Measurements from ENCODE around the gene SCTR. TPM values are rescaled to one million over a fixed set of nuclear protein-coding genes. Genes with fewer than 3 reads are reported as not detected.
A peak's percentile ranks its signal among the peaks of the same experiment; 100 is the strongest.

Gene SCTR
- not detected for polyA plus RNA-seq

GRCh38 chr2:119523952-119524694 is at the start of gene SCTR:
Gene SCTR, minus strand, starts transcription at chr2:119524483. Its CDS starts 257 bp downstream, at chr2:119524226.
- H3K4me3 Mint-ChIP-seq, result no peak within 1 kb of the TSS

GRCh38 chr2:119567292-119567691 is 43.0 kb upstream of the SCTR start:
- H3K9me3 Mint-ChIP-seq, result peaks cover 0 to 2% (median 0%) of the 10 kb centered on the region in 6 donors
- H3K4me1 Mint-ChIP-seq, result no peaks in the 10 kb centered on the region
- no peak for DNase-seq
- peaks cover 2 to 4% (median 3%) of the 10 kb centered on the region in 3 donors for H3K27me3 Mint-ChIP-seq (ENCODE audit: low read depth in 3 of 3)
- no peaks in the 10 kb centered on the region for H3K36me3 Mint-ChIP-seq
- H3K4me3 Mint-ChIP-seq, result no peak overlapping the region
- no peak overlapping the region for H3K27ac Mint-ChIP-seq

More at GRCh38 chr2:119523952-119524694, at the start of gene SCTR:
- Mint-ChIP-seq H3K4me1 (no peaks in the 10 kb centered on the region), H3K27me3 (ENCODE audit: low read depth in 3 of 3) (peaks cover 11 to 24% (median 15%) of the 10 kb centered on the region in 3 donors), H3K9me3 (peaks cover 0 to 3% (median 0%) of the 10 kb centered on the region in 6 donors), H3K27ac (no peak within 1 kb of the TSS), H3K36me3 (no peaks in the 10 kb centered on the region)
- no peak for DNase-seq

- no peaks in the 10 kb centered on the region for H3K4me1 Mint-ChIP-seq
- peaks cover 3 to 5% (median 4%) of the 10 kb centered on the region in 3 donors for H3K27me3 Mint-ChIP-seq (ENCODE audit: low read depth in 3 of 3)
- H3K4me3 Mint-ChIP-seq, result no peak overlapping the region
- peaks cover 0 to 2% (median 0%) of the 10 kb centered on the region in 6 donors for H3K9me3 Mint-ChIP-seq
- no peak for DNase-seq
- H3K36me3 Mint-ChIP-seq, result no peaks in the 10 kb centered on the region
- H3K27ac Mint-ChIP-seq, result no peak overlapping the region
These were observed 41.2 kb upstream of the SCTR start for GRCh38 chr2:119565481-119565880.

- Mint-ChIP-seq H3K9me3 (peaks cover 0 to 3% (median 0%) of the 10 kb centered on the region in 6 donors), H3K36me3 (no peaks in the 10 kb centered on the region), H3K27ac (no peak overlapping the region), H3K4me1 (no peaks in the 10 kb centered on the region), H3K27me3 (ENCODE audit: low read depth in 3 of 3) (peaks cover 0 to 5% (median 5%) of the 10 kb centered on the region in 3 donors), H3K4me3 (no peak overlapping the region)
- DNase-seq, result no peak
These were observed 29.5 kb upstream of the SCTR start for GRCh38 chr2:119553687-119554344.

GRCh38 chr2:119552902-119553301 is 28.6 kb upstream of the SCTR start:
- no peak for DNase-seq
- no peaks in the 10 kb centered on the region for H3K4me1 Mint-ChIP-seq
- H3K27ac Mint-ChIP-seq, result no peak overlapping the region
- peaks cover 0 to 3% (median 0%) of the 10 kb centered on the region in 6 donors for H3K9me3 Mint-ChIP-seq
- no peak overlapping the region for H3K4me3 Mint-ChIP-seq
- no peaks in the 10 kb centered on the region for H3K36me3 Mint-ChIP-seq
- peaks cover 0 to 8% (median 5%) of the 10 kb centered on the region in 3 donors for H3K27me3 Mint-ChIP-seq (ENCODE audit: low read depth in 3 of 3)

GRCh38 chr2:119550856-119551255 is 26.6 kb upstream of the SCTR start:
- Mint-ChIP-seq H3K4me1 (no peaks in the 10 kb centered on the region), H3K36me3 (no peaks in the 10 kb centered on the region), H3K9me3 (peaks cover 0 to 3% (median 0%) of the 10 kb centered on the region in 6 donors), H3K27me3 (ENCODE audit: low read depth in 3 of 3) (peaks cover 6 to 14% (median 8%) of the 10 kb centered on the region in 3 donors), H3K4me3 (no peak overlapping the region), H3K27ac (no peak overlapping the region)
- no peak for DNase-seq

GRCh38 chr2:119550346-119550745 is 26.1 kb upstream of the SCTR start:
- H3K4me3 Mint-ChIP-seq, result no peak overlapping the region
- no peaks in the 10 kb centered on the region for H3K36me3 Mint-ChIP-seq
- peaks cover 0 to 3% (median 0%) of the 10 kb centered on the region in 6 donors for H3K9me3 Mint-ChIP-seq
- peaks cover 6 to 17% (median 8%) of the 10 kb centered on the region in 3 donors for H3K27me3 Mint-ChIP-seq (ENCODE audit: low read depth in 3 of 3)
- DNase-seq, result no peak
- H3K4me1 Mint-ChIP-seq, result no peaks in the 10 kb centered on the region
- no peak overlapping the region for H3K27ac Mint-ChIP-seq

GRCh38 chr2:119549241-119549640 is 25.0 kb upstream of the SCTR start:
- Mint-ChIP-seq H3K4me3 (no peak overlapping the region), H3K4me1 (peaks cover 0 to 3% of the 10 kb centered on the region in 2 donors), H3K27me3 (ENCODE audit: low read depth in 3 of 3) (peaks cover 9 to 15% (median 14%) of the 10 kb centered on the region in 3 donors), H3K27ac (no peak overlapping the region), H3K9me3 (peaks cover 0 to 7% (median 0%) of the 10 kb centered on the region in 6 donors), H3K36me3 (peaks cover 0 to 3% (median 0%) of the 10 kb centered on the region in 3 donors)
- DNase-seq, result no peak

- H3K36me3 Mint-ChIP-seq, result peaks cover 0 to 3% (median 0%) of the 10 kb centered on the region in 3 donors
- peaks cover 0 to 7% (median 0%) of the 10 kb centered on the region in 6 donors for H3K9me3 Mint-ChIP-seq
- no peak overlapping the region for H3K27ac Mint-ChIP-seq
- DNase-seq, result no peak
- peaks cover 9 to 15% (median 15%) of the 10 kb centered on the region in 3 donors for H3K27me3 Mint-ChIP-seq (ENCODE audit: low read depth in 3 of 3)
- H3K4me1 Mint-ChIP-seq, result peaks cover 5 to 6% of the 10 kb centered on the region in 2 donors
- no peak overlapping the region for H3K4me3 Mint-ChIP-seq
These were observed 24.3 kb upstream of the SCTR start for GRCh38 chr2:119548516-119549120.

- no peak for DNase-seq
- peaks cover 0 to 4% (median 3%) of the 10 kb centered on the region in 3 donors for H3K36me3 Mint-ChIP-seq
- peaks cover 15 to 33% (median 26%) of the 10 kb centered on the region in 3 donors for H3K27me3 Mint-ChIP-seq (ENCODE audit: low read depth in 3 of 3)
- H3K4me1 Mint-ChIP-seq, result peaks cover 9 to 13% of the 10 kb centered on the region in 2 donors
- H3K9me3 Mint-ChIP-seq, result peaks cover 0 to 7% (median 0%) of the 10 kb centered on the region in 6 donors
- no peak overlapping the region for H3K27ac Mint-ChIP-seq
- H3K4me3 Mint-ChIP-seq, result no peak overlapping the region
These were observed 22.1 kb upstream of the SCTR start for GRCh38 chr2:119546447-119546767.

GRCh38 chr2:119545754-119546446 is 21.6 kb upstream of the SCTR start:
- H3K27ac Mint-ChIP-seq, result no peak overlapping the region
- peaks cover 9 to 13% of the 10 kb centered on the region in 2 donors for H3K4me1 Mint-ChIP-seq
- peaks cover 15 to 33% (median 26%) of the 10 kb centered on the region in 3 donors for H3K27me3 Mint-ChIP-seq (ENCODE audit: low read depth in 3 of 3)

GRCh38 chr2:119544939-119545475 is 20.7 kb upstream of the SCTR start:
- peaks cover 0 to 4% (median 3%) of the 10 kb centered on the region in 3 donors for H3K36me3 Mint-ChIP-seq
- peak overlapping the region; percentile 15 to 79 (median 72) for H3K4me3 Mint-ChIP-seq
- peaks cover 15 to 33% (median 28%) of the 10 kb centered on the region in 3 donors for H3K27me3 Mint-ChIP-seq (ENCODE audit: low read depth in 3 of 3)
- peaks cover 9 to 13% of the 10 kb centered on the region in 2 donors for H3K4me1 Mint-ChIP-seq
- peaks cover 0 to 7% (median 0%) of the 10 kb centered on the region in 6 donors for H3K9me3 Mint-ChIP-seq
- no peak overlapping the region for H3K27ac Mint-ChIP-seq
- no peak for DNase-seq

More at GRCh38 chr2:119545754-119546446, 21.6 kb upstream of the SCTR start:
- Mint-ChIP-seq H3K9me3 (peaks cover 0 to 7% (median 0%) of the 10 kb centered on the region in 6 donors), H3K36me3 (peaks cover 0 to 4% (median 3%) of the 10 kb centered on the region in 3 donors), H3K4me3 (no peak overlapping the region)
- no peak for DNase-seq
